GM18909 (cell line): ENCODE measurements around the gene ZEB2.
A peak's percentile ranks its signal among the peaks of the same experiment; 100 is the strongest.

ENCODE experiments used
- ATAC-seq: cut with Tn5 transposase; IDR thresholded peaks from one replicate; pipeline ENCODE4 v1.9.1; 2021; ENCODE audit warnings: mild to moderate bottlenecking; ENCODE audit not compliant: unreplicated experiment, poor library complexity

ZEB2 gene

DNA sequence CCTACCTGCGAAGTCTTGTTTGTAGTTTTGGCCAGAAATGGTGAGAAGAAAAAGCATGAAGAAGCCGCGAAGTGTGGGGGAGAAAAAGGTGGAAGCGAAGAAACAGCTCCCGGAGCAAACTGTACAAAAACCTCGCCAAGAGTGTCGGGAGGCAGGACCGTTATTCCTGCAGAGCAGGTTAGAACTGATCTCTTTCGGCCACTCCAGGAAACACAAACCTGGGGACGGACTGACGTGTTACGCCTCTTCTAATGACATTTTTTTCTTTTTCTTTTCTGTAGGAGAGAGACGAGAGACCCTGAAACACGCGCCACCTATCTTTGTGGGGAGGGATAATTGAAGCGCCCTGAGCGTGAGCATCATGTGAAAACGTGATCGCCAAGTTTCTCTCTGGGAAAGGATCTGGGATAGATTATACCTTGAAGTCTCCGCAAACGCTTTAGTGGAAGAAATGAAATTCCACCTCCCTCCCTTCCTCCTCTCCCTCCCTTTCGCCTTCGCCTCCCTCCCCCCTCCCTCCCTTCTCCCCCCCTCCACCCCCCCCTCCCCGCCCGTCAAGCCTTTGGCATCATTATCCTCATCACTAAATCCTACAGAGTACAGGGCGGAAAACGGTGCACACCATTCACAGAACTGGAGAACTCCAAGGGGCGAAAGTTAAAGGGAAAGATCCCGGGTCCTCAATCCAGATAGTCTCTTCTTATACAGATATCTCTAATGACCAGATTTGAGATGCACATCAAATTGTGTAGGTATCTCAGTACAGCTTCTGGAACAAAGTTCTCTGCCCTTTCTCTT is at the start of gene ZEB2:
TSS of gene ZEB2 (minus strand) at position 186 of the 798 bp plus-strand sequence. CDS start 2,769 bp downstream, outside the sequence.
- no peak for ATAC-seq

DNA sequence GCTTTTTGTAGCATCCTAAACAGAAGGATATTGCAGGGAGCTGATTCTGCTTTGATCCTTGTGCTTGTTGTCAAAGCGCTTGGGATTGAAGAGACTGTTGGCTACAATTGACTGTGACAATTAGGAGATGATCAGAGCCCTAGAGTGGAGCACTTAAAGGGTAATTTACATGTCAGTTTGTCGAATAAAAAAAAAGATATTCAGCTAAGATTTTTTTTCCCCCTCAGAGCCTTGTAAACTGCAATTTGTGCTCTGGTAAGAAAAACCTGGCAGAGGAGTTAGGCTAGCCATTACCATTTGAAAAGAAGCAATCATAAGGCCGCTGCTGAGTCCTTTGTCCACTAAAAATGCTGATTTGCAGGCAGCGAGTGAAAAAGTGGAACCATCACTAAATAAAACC is 47.8 kb upstream of the ZEB2 start:
- no peak for ATAC-seq

- ATAC-seq, result no peak
Observed at GRCh38 chr2:144566448-144566847, 46.5 kb upstream of the ZEB2 start.

DNA sequence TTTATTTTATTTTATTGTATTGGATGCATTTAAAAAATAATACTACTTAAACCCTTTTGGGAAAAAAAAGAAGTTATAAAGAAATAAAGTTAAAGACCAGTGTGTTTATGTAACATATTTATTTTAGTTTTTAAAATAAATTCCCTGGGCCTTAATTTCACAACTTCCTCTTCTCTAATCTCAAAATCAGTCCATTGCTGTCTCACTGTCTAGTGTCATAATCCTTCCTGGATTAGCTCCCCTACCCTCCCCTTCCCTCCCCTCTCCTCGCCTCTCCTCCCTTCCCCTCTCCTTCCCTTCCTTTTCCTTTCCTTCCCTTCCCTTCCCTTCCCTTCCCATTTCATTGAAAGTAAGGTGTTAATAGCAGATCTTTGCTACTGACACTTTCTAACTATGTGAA is 40.3 kb upstream of the ZEB2 start:
- ATAC-seq, result no peak

- no peak for ATAC-seq
Observed at GRCh38 chr2:144559681-144560080, 39.8 kb upstream of the ZEB2 start.

DNA sequence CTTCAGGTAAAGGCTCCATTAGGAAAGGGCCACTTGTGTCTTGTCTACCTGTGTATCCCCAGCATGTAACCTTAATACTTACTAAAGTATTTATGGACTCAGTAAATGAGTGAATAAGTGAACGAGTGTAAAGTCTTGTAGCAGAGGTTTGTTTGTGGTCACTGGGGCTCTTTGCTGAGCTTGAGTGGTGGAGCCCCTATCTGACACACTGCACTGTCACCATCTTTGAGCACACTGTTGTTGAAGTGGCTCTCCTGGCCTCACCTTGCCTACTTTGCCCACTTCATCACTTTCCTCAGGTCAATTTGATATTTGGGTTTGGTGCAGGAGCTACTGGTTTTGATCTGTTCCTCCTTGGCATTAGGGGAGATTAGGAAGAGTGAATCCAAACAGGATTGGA is 39.3 kb upstream of the ZEB2 start:
- no peak for ATAC-seq

- no peak for ATAC-seq
Observed at GRCh38 chr2:144554492-144555210, 34.7 kb upstream of the ZEB2 start.

DNA sequence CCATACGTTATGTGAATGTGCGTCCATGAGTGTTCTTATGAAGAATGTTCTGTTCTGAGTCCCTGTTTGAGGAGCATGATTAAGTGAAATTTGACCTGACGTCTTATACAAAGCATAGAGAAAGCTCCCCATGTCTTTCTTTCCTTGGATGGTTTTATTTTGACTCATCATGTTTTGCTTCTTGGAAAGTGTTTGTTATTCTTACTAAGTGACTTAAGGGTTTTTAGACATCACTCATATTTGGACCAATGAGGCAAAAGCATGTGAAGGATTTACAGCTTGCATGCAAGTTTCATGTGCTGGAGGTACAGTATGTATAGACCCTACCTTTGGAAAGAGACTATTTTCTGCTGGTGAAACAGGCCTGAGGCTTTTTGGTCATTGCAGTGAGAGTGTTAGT is 33.5 kb upstream of the ZEB2 start:
- no peak for ATAC-seq

DNA sequence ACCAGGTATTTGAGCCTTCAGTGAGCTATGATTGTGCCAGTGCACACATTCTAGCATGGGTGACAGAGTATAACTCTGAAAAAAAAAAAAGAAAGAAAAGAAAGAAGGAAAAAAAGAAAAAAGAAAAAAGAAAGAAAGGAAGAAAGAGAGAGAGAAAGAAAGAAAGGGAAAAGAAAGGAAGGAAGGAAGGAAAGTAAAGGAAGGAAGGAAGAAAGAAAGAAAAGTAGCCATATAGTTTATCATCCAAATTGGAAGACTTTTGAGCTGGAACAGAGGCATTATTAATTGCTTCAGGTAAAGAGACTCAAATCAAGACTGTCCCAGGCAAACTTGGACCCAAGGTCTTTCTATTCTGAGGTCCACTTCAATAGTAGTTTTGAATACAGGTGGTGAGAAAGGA is 32.9 kb upstream of the ZEB2 start:
- ATAC-seq, result no peak

GRCh38 chr2:144550911-144551310 is 31.0 kb upstream of the ZEB2 start:
- no peak for ATAC-seq

DNA sequence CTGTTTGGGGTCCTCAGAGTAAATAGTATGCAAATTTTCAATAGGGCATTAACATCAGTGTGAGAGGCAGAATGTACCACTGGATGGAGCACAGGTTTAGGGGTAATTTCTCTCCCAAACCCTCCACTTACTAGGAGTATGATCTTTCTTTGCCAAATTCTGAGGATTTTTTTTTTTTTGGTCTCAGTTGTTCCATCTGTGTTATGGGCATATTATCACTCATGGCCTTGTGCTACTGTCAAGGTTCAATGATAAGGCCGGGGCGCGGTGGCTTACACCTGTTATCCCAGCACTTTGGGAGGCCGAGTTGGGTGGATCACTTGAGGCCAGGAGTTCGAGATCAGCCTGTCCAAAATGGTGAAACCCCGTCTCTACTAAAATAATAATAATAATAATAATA is 30.2 kb upstream of the ZEB2 start:
- ATAC-seq, result no peak

- ATAC-seq, result peak; percentile 88
Observed at GRCh38 chr2:144548532-144549191, 28.7 kb upstream of the ZEB2 start.

GRCh38 chr2:144548088-144548487 is 28.2 kb upstream of the ZEB2 start:
- ATAC-seq, result no peak

GRCh38 chr2:144547494-144547893 is 27.6 kb upstream of the ZEB2 start:
- ATAC-seq, result no peak

- no peak for ATAC-seq
Observed at GRCh38 chr2:144546933-144547332, 27.0 kb upstream of the ZEB2 start.

GRCh38 chr2:144545787-144546186 is 25.9 kb upstream of the ZEB2 start:
- no peak for ATAC-seq

DNA sequence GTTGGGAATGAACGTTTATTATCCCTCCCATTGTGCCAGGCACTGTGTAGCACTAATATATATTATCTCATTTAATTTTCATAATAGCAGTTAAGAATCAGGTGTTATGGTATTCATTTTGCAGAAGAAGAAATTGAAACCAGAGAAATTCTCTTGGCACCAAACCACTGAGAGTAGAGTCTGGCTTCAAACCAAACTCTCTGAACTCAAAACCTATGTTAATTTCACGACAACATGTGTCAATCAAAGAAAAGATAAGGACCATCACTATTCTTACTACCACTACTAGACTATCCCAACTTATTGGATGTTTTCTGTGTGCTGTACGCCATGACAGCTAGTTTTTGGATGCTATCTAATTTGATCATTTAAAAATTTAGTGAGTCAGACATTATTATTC is 24.1 kb upstream of the ZEB2 start:
- ATAC-seq, result no peak

DNA sequence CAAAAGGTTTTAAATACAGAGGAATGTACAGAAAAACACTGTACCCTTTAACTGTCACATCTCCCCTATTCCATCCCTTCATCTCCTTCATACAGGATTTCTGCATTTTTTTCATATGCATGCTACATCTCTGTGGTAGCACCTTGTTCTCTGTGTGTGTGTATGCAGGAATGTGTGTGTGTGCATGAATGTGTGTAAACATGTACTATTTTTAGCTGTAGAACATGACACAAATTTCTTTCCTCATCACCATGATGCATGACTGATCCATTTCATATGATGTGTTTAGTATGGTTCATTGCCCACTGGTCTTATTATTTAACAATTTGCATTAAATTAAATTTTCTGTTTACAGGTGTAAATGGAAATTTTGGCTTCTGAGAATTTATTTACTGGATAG is 21.5 kb upstream of the ZEB2 start:
- ATAC-seq, result no peak

- no peak for ATAC-seq
Observed at GRCh38 chr2:144539289-144539782, 19.4 kb upstream of the ZEB2 start.

DNA sequence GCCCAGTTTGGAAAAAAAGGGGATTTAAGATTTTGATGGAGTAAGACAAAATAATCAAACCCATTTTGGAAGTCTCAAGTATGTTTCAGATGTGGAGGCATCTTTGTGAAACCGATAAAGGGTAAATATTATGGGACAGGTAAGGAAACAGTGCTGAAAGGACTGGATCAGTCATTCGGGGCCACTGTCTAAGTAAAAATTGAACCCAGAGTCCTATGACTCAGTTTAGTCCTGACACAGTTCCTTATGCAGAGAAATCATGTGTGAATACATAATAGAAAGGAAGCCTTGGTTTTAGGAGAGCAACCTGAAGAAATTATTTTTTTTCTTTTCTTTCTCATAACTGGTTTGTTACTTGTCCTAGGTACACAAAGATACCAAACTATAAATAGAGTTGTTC is 15.4 kb upstream of the ZEB2 start:
- no peak for ATAC-seq

DNA sequence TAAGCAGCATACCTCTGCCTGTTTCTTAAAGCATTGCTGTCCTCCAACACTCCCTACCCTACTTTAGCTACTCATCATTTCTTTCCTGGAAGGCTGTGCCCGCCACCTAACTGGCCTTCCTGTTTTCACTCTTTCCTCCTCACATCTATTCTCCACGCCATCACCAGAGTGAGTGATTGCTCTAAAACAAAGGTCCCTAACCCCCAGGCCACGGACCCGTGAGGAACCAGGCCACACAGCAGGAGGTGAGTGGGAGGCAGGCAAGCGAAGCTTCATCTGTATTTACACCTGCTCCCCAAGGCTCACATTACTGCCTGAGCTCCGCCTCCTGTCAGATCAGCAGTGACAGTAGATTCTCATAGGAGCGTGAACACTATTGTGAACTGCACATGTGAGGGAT is 13.3 kb upstream of the ZEB2 start:
- no peak for ATAC-seq
